ENCODE measurements around the gene ECPAS. TPM values are rescaled to one million over a fixed set of nuclear protein-coding genes. Genes with fewer than 3 reads are reported as not detected.
"Not testable (repeated sequence)": the region's sequence is repeated elsewhere in the genome, so short reads cannot be mapped to it uniquely, and the experiment has no call there.

ECPAS gene
- total RNA-seq, 1 experiment from 2014 or later = 69.4 TPM

DNA sequence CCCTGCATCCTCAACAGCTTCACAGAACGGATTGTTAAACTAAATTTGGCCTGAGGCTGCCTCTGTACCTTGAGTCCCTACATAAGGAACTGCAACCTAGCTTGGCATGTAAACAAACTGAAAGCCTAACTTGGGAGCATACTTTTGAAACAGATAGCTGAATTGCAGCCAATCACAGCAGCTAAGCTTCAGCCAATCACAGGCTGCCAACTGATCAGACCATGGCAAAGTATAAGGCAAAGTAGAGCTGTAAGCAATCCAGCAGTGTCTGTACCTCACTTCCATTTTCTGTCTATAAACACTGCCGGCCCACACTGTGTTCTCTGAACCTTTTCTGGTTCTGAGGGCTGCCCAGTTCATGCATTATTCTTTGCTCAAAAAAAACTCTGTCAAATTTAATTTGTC, 31.9 kb upstream of the ECPAS start:
- Histone ChIP-seq H3K27ac (ENCODE audit: low read length) (no peak overlapping the region), H3K36me3 (ENCODE audit: control insufficient read depth, insufficient read depth, low read length) (no peaks in the 10 kb centered on the region), H3K4me3 (ENCODE audit: low read depth in 2 of 2, low read length in 2 of 2) (no peak overlapping the region), H3K4me1 (ENCODE audit: control insufficient read depth, insufficient read depth, low read length) (0 out of 2 replicates have a peak, but pooled peaks cover 5% of the 10 kb centered on the region), H3K9me3 (ENCODE audit: control insufficient read depth, insufficient read depth, low read depth, low read length) (no peaks in the 10 kb centered on the region), H3K27me3 (ENCODE audit: control insufficient read depth, insufficient read depth, low read length) (no peaks in the 10 kb centered on the region)
- peak; percentile 70 for ATAC-seq
- ChIA-PET CTCF (interaction anchor here (0.6 kb wide), 1 partner anchor 12 kb away, joined by 15 read pairs; no protein-coding TSS in a partner anchor), POLR2A (no interaction called here)
- no TSS peak for BruUV-seq (replicated peaks)
- in situ Hi-C loops (cut with HindIII; ENCODE audit: low pct_unique_long_range_greater_than_20kb, low sequenced_read_pairs) = no loop called here
- TF ChIP-seq, protein P1, sequence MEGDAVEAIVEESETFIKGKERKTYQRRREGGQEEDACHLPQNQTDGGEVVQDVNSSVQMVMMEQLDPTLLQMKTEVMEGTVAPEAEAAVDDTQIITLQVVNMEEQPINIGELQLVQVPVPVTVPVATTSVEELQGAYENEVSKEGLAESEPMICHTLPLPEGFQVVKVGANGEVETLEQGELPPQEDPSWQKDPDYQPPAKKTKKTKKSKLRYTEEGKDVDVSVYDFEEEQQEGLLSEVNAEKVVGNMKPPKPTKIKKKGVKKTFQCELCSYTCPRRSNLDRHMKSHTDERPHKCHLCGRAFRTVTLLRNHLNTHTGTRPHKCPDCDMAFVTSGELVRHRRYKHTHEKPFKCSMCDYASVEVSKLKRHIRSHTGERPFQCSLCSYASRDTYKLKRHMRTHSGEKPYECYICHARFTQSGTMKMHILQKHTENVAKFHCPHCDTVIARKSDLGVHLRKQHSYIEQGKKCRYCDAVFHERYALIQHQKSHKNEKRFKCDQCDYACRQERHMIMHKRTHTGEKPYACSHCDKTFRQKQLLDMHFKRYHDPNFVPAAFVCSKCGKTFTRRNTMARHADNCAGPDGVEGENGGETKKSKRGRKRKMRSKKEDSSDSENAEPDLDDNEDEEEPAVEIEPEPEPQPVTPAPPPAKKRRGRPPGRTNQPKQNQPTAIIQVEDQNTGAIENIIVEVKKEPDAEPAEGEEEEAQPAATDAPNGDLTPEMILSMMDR (IDR thresholded peaks at IDR 0.05) = no peak
- no peak for TF ChIP-seq TCF7L2 (IDR thresholded peaks at IDR 0.05; ENCODE audit: low read depth, low read length)
- intact Hi-C loops (cut with micrococcal nuclease; ENCODE audit: unreplicated experiment) = no loop called here
- DNase-seq (ENCODE audit: low read depth, low spot score) = no peak

DNA sequence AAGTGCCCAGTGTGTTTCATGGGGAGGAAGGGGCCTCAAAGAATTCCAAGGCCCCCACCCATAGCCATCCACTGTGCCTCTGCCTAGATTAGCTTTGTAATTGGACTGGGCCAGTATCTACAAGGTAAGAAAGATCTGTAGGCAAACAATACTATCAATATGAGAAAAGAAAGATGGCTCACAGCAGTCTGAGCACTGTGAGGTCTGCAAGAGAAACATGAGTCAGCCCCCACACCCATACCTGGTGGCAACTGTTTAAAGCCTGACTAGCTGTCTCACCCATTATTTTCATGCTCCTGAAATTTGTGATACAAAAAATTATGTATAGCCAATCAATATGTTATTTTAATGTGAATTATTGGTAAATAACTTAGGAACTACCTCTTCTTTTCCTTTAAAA, 30.8 kb upstream of the ECPAS start:
- no peaks in the 10 kb centered on the region for H3K9me3 ChIP-seq (ENCODE audit: control insufficient read depth, insufficient read depth, low read depth, low read length)
- 0 out of 2 replicates have a peak, but pooled peaks cover 5% of the 10 kb centered on the region for H3K4me1 ChIP-seq (ENCODE audit: control insufficient read depth, insufficient read depth, low read length)
- ATAC-seq (no peak), DNase-seq (ENCODE audit: low read depth, low spot score) (no peak)
- in situ Hi-C loops (cut with HindIII; ENCODE audit: low pct_unique_long_range_greater_than_20kb, low sequenced_read_pairs) = no loop called here
- intact Hi-C loops (cut with micrococcal nuclease; ENCODE audit: unreplicated experiment) = no loop called here
- ChIA-PET POLR2A (no interaction called here), CTCF (no interaction called here)
- H3K4me3 ChIP-seq (ENCODE audit: low read depth in 2 of 2, low read length in 2 of 2) = no peak overlapping the region
- TF ChIP-seq, protein P2, sequence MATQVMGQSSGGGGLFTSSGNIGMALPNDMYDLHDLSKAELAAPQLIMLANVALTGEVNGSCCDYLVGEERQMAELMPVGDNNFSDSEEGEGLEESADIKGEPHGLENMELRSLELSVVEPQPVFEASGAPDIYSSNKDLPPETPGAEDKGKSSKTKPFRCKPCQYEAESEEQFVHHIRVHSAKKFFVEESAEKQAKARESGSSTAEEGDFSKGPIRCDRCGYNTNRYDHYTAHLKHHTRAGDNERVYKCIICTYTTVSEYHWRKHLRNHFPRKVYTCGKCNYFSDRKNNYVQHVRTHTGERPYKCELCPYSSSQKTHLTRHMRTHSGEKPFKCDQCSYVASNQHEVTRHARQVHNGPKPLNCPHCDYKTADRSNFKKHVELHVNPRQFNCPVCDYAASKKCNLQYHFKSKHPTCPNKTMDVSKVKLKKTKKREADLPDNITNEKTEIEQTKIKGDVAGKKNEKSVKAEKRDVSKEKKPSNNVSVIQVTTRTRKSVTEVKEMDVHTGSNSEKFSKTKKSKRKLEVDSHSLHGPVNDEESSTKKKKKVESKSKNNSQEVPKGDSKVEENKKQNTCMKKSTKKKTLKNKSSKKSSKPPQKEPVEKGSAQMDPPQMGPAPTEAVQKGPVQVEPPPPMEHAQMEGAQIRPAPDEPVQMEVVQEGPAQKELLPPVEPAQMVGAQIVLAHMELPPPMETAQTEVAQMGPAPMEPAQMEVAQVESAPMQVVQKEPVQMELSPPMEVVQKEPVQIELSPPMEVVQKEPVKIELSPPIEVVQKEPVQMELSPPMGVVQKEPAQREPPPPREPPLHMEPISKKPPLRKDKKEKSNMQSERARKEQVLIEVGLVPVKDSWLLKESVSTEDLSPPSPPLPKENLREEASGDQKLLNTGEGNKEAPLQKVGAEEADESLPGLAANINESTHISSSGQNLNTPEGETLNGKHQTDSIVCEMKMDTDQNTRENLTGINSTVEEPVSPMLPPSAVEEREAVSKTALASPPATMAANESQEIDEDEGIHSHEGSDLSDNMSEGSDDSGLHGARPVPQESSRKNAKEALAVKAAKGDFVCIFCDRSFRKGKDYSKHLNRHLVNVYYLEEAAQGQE (IDR thresholded peaks at IDR 0.05; ENCODE audit: insufficient read depth in 1 of 2, low read depth in 2 of 2, low read length in 1 of 2) = no peak
- TF ChIP-seq SIN3A (IDR thresholded peaks at IDR 0.05; ENCODE audit: borderline replicate concordance, insufficient read depth, low read depth, low read length) = no peak
- TF ChIP-seq POLR2AphosphoS5 (IDR thresholded peaks at IDR 0.05; ENCODE audit: low read depth, low read length) = no peak
- TF ChIP-seq, protein P1 (IDR thresholded peaks at IDR 0.05) = no peak
- TF ChIP-seq TCF7L2 (IDR thresholded peaks at IDR 0.05; ENCODE audit: low read depth, low read length) = no peak
- H3K36me3 ChIP-seq (ENCODE audit: control insufficient read depth, insufficient read depth, low read length) = no peaks in the 10 kb centered on the region
- H3K27ac ChIP-seq (ENCODE audit: low read length) = no peak overlapping the region
- H3K27me3 ChIP-seq (ENCODE audit: control insufficient read depth, insufficient read depth, low read length) = no peaks in the 10 kb centered on the region
- BruUV-seq (replicated peaks) = no TSS peak

DNA sequence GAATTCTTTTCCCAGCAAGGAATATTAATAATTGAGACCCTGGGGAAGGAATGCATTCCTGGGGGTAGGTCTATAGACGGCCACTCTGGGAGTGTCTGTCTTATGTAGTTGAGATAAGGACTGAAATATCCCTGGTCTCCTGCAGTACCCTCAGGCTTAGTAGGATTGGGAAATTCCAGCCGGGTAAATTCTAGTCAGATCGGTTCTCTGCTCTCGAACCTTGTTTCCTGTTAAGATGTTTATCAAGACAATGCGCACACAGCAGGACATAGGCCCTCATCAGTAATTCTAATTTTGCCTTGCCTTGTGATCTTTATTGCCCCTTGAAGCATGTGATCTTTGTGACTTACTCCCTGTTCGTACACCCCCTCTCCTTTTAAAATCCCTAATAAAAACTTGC, 27.4 kb upstream of the ECPAS start:
- H3K4me1 ChIP-seq (ENCODE audit: control insufficient read depth, insufficient read depth, low read length); H3K27ac ChIP-seq (ENCODE audit: low read length); H3K9me3 ChIP-seq (ENCODE audit: control insufficient read depth, insufficient read depth, low read depth, low read length); POLR2A ChIA-PET; H3K27me3 ChIP-seq (ENCODE audit: control insufficient read depth, insufficient read depth, low read length); CTCF ChIA-PET; H3K4me3 ChIP-seq (ENCODE audit: low read depth in 2 of 2, low read length in 2 of 2); BruUV-seq (replicated peaks); intact Hi-C loops (cut with micrococcal nuclease; ENCODE audit: unreplicated experiment); H3K36me3 ChIP-seq (ENCODE audit: control insufficient read depth, insufficient read depth, low read length); in situ Hi-C loops (cut with HindIII; ENCODE audit: low pct_unique_long_range_greater_than_20kb, low sequenced_read_pairs); DNase-seq (ENCODE audit: low read depth, low spot score); ATAC-seq: not testable (repeated sequence)
